Breast epithelium (tissue), 3 donors: ENCODE measurements around the gene KIAA0825.

Experiments
- CTCF ChIP-seq, 3 donors: fragments of 450-650 bp; IDR thresholded peaks; one replicate each; pipeline ENCODE4 v1.5.1; 2016 to 2017; ENCODE audit warnings: antibody characterized with exemption in 3 of 3, mild to moderate bottlenecking in 3 of 3, moderate library complexity in 3 of 3
- POLR2A ChIP-seq: fragments of 450-650 bp; IDR thresholded peaks from one replicate; pipeline ENCODE4 v1.6.1; 2016; ENCODE audit warnings: antibody characterized with exemption, mild to moderate bottlenecking, moderate library complexity

GRCh38 chr5:94353605-94354004 is 264.8 kb downstream of the KIAA0825 start:
- no peak for TF ChIP-seq CTCF (IDR thresholded peaks at IDR 0.05)
- no peak for TF ChIP-seq POLR2A
